ENCODE results near the gene F5.

GRCh38 chr1:169526120-169526832 lies 60.0 kb downstream of the F5 start:
- no peak for TF ChIP-seq EP300 (IDR thresholded peaks at IDR 0.05)
- no peak for TF ChIP-seq CTCF (IDR thresholded peaks at IDR 0.05)
- no peak for TF ChIP-seq POLR2A (IDR thresholded peaks at IDR 0.05)

Measured in sigmoid colon (tissue), 4 donors.